RWPE1 (cell line): ENCODE results near the gene PLVAP.

ENCODE experiments used
- CTCF ChIA-PET: fragments of 350-600 bp; sonication (Branson Sonifier 250); formaldehyde crosslinking; extraction: SDS; loops from one replicate; lab custom pipeline; 2021; lab: Yijun Ruan, JAX
- POLR2A ChIA-PET: fragments of 400-600 bp; formaldehyde crosslinking; extraction: SDS; loops from one replicate; lab custom pipeline; 2020; ENCODE audit warnings: antibody characterized with exemption; ENCODE audit not compliant: low non-redundant PET; lab: Yijun Ruan, JAX
- DNase-seq: peaks from one replicate; pipeline ENCODE4 v3.0.0; 2012; ENCODE audit warnings: low spot score
- H3K27ac ChIP-seq: fragments of 450-650 bp; 2 replicates; pipeline ENCODE4 v1.5.1; 2017
- TF ChIP-seq, protein P1 (sequence below): fragments of 450-650 bp; conservative IDR thresholded peaks from 2 replicates; pipeline ENCODE4 v1.5.1; 2017; ENCODE audit warnings: low read depth, mild to moderate bottlenecking

PLVAP gene

DNA sequence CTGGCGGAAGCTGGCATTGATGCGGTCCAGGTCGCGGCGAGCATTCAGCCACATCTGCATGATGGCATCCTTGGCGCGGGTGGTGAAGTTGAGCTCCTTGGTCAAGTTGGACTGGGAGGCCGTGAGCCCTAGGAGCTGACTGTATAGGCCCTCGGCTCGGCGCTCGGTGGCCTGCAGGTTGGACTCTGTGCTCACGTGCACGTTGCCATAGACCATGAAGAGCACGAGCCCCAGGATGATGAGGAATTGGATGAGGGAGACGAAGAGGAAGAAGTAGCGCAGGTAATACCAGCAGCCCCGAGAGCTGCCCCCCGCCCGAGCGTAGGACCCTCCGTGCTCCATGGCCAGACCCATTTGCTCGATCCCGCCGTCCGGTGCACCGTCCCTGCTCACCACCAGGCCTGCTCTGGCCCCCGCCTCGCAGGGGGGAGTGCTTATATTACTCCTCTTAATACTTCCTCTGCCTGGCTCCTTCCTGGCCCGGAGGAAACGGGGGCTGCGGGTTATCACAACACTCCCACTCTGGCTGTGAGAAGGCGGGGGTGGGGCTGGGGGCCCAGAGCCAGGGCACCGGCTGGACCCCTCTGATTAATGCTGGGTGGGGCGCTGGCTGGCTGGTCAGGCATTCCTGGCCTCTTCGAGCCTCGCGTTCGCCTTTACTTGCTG lies at the start of gene PLVAP:
PLVAP (minus strand) TSS at position 408 of the 666 bp plus-strand sequence; CDS start at position 354, 54 bp downstream.
- POLR2A ChIA-PET, result no interaction called here
- TF ChIP-seq, protein P1, sequence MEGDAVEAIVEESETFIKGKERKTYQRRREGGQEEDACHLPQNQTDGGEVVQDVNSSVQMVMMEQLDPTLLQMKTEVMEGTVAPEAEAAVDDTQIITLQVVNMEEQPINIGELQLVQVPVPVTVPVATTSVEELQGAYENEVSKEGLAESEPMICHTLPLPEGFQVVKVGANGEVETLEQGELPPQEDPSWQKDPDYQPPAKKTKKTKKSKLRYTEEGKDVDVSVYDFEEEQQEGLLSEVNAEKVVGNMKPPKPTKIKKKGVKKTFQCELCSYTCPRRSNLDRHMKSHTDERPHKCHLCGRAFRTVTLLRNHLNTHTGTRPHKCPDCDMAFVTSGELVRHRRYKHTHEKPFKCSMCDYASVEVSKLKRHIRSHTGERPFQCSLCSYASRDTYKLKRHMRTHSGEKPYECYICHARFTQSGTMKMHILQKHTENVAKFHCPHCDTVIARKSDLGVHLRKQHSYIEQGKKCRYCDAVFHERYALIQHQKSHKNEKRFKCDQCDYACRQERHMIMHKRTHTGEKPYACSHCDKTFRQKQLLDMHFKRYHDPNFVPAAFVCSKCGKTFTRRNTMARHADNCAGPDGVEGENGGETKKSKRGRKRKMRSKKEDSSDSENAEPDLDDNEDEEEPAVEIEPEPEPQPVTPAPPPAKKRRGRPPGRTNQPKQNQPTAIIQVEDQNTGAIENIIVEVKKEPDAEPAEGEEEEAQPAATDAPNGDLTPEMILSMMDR, result no peak
- DNase-seq, result no peak
- no peak within 1 kb of the TSS for H3K27ac ChIP-seq
- CTCF ChIA-PET, result no interaction called here

DNA sequence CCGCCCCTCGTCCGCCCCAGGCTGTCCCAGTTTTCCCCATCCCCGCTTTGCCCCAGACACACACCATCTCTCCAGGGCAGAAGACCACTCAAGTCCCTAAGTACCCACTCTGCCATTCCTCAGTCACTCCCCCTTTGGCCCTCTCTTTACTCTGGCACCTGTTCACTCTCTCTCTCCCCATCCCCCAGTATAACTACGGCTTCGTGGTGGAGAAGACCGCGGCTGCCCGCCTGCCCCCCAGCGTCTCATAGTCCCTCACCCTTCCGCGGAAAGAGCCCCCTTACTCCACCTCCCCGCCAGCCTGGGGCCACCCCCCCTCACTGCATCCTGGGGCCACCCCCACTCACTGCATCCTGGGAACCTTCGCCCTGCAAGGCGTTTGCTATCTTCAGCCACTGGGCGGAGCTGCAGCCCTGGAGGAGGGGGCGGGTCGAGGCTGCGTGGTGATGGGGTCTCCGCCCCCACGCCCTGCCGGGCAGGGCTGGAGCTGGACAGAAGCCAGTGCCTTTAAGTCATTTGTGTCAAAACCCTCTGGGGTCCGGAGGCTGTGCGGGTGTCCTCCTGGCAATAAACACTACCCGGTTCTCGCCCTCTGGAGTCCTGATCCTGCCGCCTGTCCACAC lies 47.7 kb upstream of the PLVAP start:
- CTCF ChIA-PET, result interaction anchor here (0.5 to 1.5 kb wide), 3 partner anchors 19 to 89 kb away, joined by 3 to 4 read pairs (median 4); no protein-coding TSS in a partner anchor
- TF ChIP-seq, protein P1, result peak; percentile 58
- peak overlapping the region; percentile 28 for H3K27ac ChIP-seq
- POLR2A ChIA-PET, result no interaction called here
- DNase-seq, result no peak

DNA sequence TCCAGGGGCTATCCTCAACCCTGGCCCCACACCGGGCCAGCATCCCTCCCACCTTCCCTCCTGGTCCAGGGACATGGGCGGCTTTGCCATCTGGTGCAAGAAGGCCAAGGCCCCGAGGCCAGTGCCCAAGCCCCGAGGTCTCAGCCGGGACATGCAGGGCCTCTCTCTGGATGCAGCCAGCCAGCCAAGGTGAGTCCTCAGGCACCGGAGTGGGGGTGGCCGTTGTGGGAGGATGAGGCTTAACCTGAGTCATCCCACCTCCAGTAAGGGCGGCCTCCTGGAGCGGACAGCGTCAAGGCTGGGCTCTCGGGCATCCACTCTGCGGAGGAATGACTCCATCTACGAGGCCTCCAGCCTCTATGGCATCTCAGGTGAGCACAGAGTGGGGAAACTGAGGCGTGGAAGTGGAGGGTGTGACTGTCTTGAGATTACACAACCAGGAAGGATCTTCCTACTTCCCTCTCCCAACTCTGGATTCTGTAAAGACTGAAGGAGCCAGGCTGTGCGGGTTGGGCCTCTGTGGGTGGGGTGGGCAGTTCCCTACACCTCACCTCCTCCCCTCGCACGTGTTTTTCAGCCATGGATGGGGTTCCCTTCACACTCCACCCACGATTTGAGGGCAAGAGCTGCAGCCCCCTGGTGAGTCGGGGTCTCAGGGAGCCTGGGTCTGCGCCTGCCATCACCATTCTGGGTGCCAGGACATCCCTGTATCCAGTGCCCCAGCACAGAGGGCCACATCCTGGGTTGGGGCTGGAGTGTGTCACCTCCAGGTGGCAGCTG lies 46.5 kb upstream of the PLVAP start:
- TF ChIP-seq, protein P1, result no peak
- ChIA-PET CTCF (interaction anchor here (0.7 to 1.5 kb wide), 2 partner anchors 35 to 167 kb away, joined by 3 to 4 read pairs; no protein-coding TSS in a partner anchor), POLR2A (interaction anchor here (0.6 kb wide), 1 partner anchor 118 kb away, joined by 4 read pairs; no protein-coding TSS in a partner anchor)
- peak overlapping the region; percentile 16; the same call in 1 of the 2 replicates for H3K27ac ChIP-seq
- no peak for DNase-seq

GRCh38 chr19:17421942-17422341 lies 44.8 kb upstream of the PLVAP start:
- ChIA-PET CTCF (no interaction called here), POLR2A (no interaction called here)
- peak overlapping the region; percentile 87 for H3K27ac ChIP-seq
- TF ChIP-seq, protein P1, result no peak
- no peak for DNase-seq

- ChIA-PET POLR2A (interaction anchor here (0.7 kb wide), 1 partner anchor 157 kb away, joined by 6 read pairs; no protein-coding TSS in a partner anchor), CTCF (interaction anchor here (1.2 kb wide), 1 partner anchor 9 kb away, joined by 5 read pairs; no protein-coding TSS in a partner anchor)
- TF ChIP-seq, protein P1, result no peak; the same call in 1 of the 2 replicates
- peak overlapping the region; percentile 87 for H3K27ac ChIP-seq
- DNase-seq, result peak; percentile 67
Observed at GRCh38 chr19:17420475-17420924, 43.4 kb upstream of the PLVAP start.
